Neural cell (in vitro differentiated cells): ENCODE data around the gene TYROBP. TPM values are rescaled to one million over a fixed set of nuclear protein-coding genes. Genes with fewer than 3 reads are reported as not detected.
"Not testable (repeated sequence)": the region's sequence is repeated elsewhere in the genome, so short reads cannot be mapped to it uniquely, and the experiment has no call there.

Experiments used
- H2AFZ ChIP-seq: fragments of 200-600, 300-800 bp; sonication (generic), shearing (Covaris generic); 2 replicates; pipeline ENCODE4 v1.6.0; 2014; ENCODE audit warnings: low read depth, mild to moderate bottlenecking, antibody characterized with exemption, low read length, moderate library complexity
- H3F3A ChIP-seq: fragments of 200-600 bp; shearing (Covaris generic); 2 replicates; pipeline ENCODE4 v1.6.1; 2016; ENCODE audit warnings: mild to moderate bottlenecking, moderate library complexity, mixed read lengths, antibody characterized with exemption, low read length; ENCODE audit not compliant: insufficient read depth, poor library complexity, severe bottlenecking
- H3K27ac ChIP-seq: fragments of 200-600, 300-800 bp; sonication (generic), shearing (Covaris generic); 2 replicates; pipeline ENCODE4 v1.5.1; 2014; ENCODE audit warnings: mild to moderate bottlenecking, low read length, moderate library complexity
- H3K27me3 ChIP-seq: fragments of 300-800, 200-600 bp; sonication (generic), shearing (Covaris generic); 2 replicates; pipeline ENCODE4 v1.6.0; 2014; ENCODE audit warnings: mild to moderate bottlenecking, low read depth, low read length, moderate library complexity; ENCODE audit not compliant: insufficient read depth
- H3K36me3 ChIP-seq: fragments of 300-800, 200-600 bp; sonication (generic), shearing (Covaris generic); 2 replicates; pipeline ENCODE4 v1.5.1; 2014; ENCODE audit warnings: mild to moderate bottlenecking, antibody characterized with exemption, low read length, moderate library complexity; ENCODE audit not compliant: insufficient read depth
- H3K4me2 ChIP-seq: fragments of 300-800, 200-600 bp; sonication (generic), shearing (Covaris generic); 2 replicates; pipeline ENCODE4 v1.6.0; 2014; ENCODE audit warnings: mild to moderate bottlenecking, low read length
- H3K4me3 ChIP-seq: fragments of 300-800, 200-600 bp; sonication (generic), shearing (Covaris generic); 2 replicates; pipeline ENCODE4 v1.5.1; 2014; ENCODE audit warnings: mild to moderate bottlenecking, low read length, moderate library complexity
- H3K79me2 ChIP-seq: fragments of 200-600 bp; shearing (Covaris generic); replicated peaks from 2 replicates; pipeline ENCODE4 v1.6.0; 2014; ENCODE audit warnings: mild to moderate bottlenecking, low read length, moderate library complexity; ENCODE audit not compliant: insufficient read depth
- H3K9ac ChIP-seq: fragments of 300-800, 200-600 bp; sonication (generic), shearing (Covaris generic); 2 replicates; pipeline ENCODE4 v1.6.1; 2016; ENCODE audit warnings: mild to moderate bottlenecking, low read length, mixed read lengths
- H3K9me2 ChIP-seq: fragments of 200-600 bp; shearing (Covaris generic); 2 replicates; pipeline ENCODE4 v1.6.1; 2016; ENCODE audit warnings: mild to moderate bottlenecking, low read length, mixed read lengths; ENCODE audit not compliant: insufficient read depth
- H3K9me3 ChIP-seq: fragments of 200-600, 300-800 bp; sonication (generic), shearing (Covaris generic); 2 replicates; pipeline ENCODE4 v1.6.1; 2016; ENCODE audit warnings: mild to moderate bottlenecking, mixed run types, low read length, moderate library complexity, mixed read lengths
- H4K20me1 ChIP-seq: fragments of 200-600 bp; shearing (Covaris generic); 2 replicates; pipeline ENCODE4 v1.6.1; 2016; ENCODE audit warnings: mild to moderate bottlenecking, mixed run types; ENCODE audit not compliant: insufficient read depth
- EP300 ChIP-seq: fragments of 450-650 bp; conservative IDR thresholded peaks from 2 replicates; pipeline ENCODE4 v1.6.1; 2014; ENCODE audit warnings: antibody characterized with exemption, mild to moderate bottlenecking, moderate library complexity; ENCODE audit not compliant: poor library complexity, severe bottlenecking
- EZH2 ChIP-seq: fragments of 200-600, 300-800 bp; shearing (Covaris generic), sonication (generic); IDR thresholded peaks from 2 replicates; pipeline ENCODE4 v1.6.1; 2014; ENCODE audit warnings: antibody characterized with exemption, low read length, borderline replicate concordance, mild to moderate bottlenecking; ENCODE audit not compliant: insufficient read depth, poor library complexity, severe bottlenecking
- MXI1 ChIP-seq: fragments of 450-650 bp; conservative IDR thresholded peaks from 2 replicates; pipeline ENCODE4 v1.6.1; 2014; ENCODE audit warnings: antibody characterized with exemption, mild to moderate bottlenecking; ENCODE audit not compliant: poor library complexity, severe bottlenecking
- RAD21 ChIP-seq: fragments of 450-650 bp; conservative IDR thresholded peaks from 2 replicates; pipeline ENCODE4 v1.6.1; 2014; ENCODE audit warnings: antibody characterized with exemption, mild to moderate bottlenecking, moderate library complexity
- SMC3 ChIP-seq: fragments of 450-650 bp; conservative IDR thresholded peaks from 2 replicates; pipeline ENCODE4 v1.6.1; 2014; ENCODE audit warnings: antibody characterized with exemption, mild to moderate bottlenecking, moderate library complexity; ENCODE audit not compliant: poor library complexity
- TAF1 ChIP-seq: IDR thresholded peaks from 2 replicates; pipeline ENCODE4 v1.6.1; 2012; ENCODE audit warnings: low read depth
- polyA plus RNA-seq: library from polyadenylated mRNA; depleted of rRNA; stranded (reverse); fragments of >200 nt; gene quantifications from 2 replicates; pipeline ENCODE4 v1.2.3, GENCODE V29; 2014
- TF ChIP-seq, protein P1 (sequence below): fragments of 450-650 bp; IDR thresholded peaks from 2 replicates; pipeline ENCODE4 v1.5.1; 2014; ENCODE audit warnings: antibody characterized with exemption, mild to moderate bottlenecking, moderate library complexity; ENCODE audit not compliant: poor library complexity, severe bottlenecking
- TF ChIP-seq, protein P2 (sequence below): IDR thresholded peaks from 2 replicates; pipeline ENCODE4 v1.6.1; 2012; ENCODE audit warnings: borderline replicate concordance

The TYROBP gene
- polyA plus RNA-seq, 1 donor from 2014 or later = not detected

DNA sequence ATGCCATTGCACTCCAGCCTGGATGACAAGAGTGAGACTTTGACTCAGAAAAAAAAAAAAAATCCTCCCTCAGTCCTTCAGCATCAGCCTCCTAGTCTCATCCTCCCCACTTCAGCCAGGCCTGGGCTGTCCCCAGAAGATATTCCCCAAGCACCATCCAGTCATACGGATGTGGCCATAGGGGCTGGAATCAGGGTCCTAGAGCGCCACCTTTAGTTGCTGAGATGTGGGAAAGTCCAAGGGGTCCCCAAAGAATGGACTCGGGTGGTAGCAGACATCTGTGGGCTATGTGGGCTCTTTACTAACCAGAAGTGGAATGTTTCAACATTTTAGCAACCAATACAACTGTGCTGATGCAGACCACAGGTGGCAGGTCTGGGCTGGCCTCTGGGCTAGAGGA, 3.1 kb upstream of the TYROBP start:
- H4K20me1 ChIP-seq = no peaks in the 10 kb centered on the region
- no peaks in the 10 kb centered on the region for H3K79me2 ChIP-seq

GRCh38 chr19:35910355-35910754, 2.3 kb upstream of the TYROBP start:
- not testable (repeated sequence) for H2AFZ ChIP-seq, H3K4me3 ChIP-seq, H3K9ac ChIP-seq, H3K27me3 ChIP-seq, H3K9me3 ChIP-seq, H3K79me2 ChIP-seq, H3F3A ChIP-seq, H3K4me2 ChIP-seq, H3K27ac ChIP-seq, H3K9me2 ChIP-seq, H4K20me1 ChIP-seq, H3K36me3 ChIP-seq

More for the DNA sequence above, 3.1 kb upstream of the TYROBP start:
- Histone ChIP-seq H3K27me3 (no peaks in the 10 kb centered on the region), H3F3A (no peaks in the 10 kb centered on the region), H3K9ac (no peak overlapping the region), H3K36me3 (no peaks in the 10 kb centered on the region), H2AFZ (no peak overlapping the region), H3K4me3 (no peak overlapping the region), H3K9me3 (no peaks in the 10 kb centered on the region), H3K9me2 (no peaks in the 10 kb centered on the region), H3K4me2 (no peak overlapping the region), H3K27ac (no peak overlapping the region)
- no peak for TF ChIP-seq EZH2
- TF ChIP-seq EP300 = no peak
- no peak for TF ChIP-seq MXI1
- no peak for TF ChIP-seq TAF1

DNA sequence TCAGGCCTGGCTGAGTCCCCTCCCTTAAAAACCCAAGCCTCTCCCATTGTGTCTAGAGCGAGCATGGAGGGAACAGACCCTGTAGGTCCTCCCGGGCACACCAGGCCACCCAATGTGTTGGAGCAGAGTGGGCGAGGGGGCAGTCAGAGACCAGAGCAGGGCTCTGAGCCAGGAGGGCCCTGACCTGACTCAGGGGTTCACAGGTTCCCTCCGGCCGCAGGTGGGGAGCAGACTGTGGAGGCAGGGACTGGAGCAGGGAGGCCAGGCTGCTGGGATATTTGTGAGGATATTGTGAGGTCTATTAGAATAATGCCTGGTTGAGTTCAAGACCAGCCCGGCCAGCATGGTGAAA, 1.6 kb upstream of the TYROBP start:
- H3K27me3 ChIP-seq = no peaks in the 10 kb centered on the region
- no peaks in the 10 kb centered on the region for H3F3A ChIP-seq
- no peak for TF ChIP-seq EZH2
- no peak for TF ChIP-seq TAF1
- TF ChIP-seq EP300 = no peak
- TF ChIP-seq, protein P1, sequence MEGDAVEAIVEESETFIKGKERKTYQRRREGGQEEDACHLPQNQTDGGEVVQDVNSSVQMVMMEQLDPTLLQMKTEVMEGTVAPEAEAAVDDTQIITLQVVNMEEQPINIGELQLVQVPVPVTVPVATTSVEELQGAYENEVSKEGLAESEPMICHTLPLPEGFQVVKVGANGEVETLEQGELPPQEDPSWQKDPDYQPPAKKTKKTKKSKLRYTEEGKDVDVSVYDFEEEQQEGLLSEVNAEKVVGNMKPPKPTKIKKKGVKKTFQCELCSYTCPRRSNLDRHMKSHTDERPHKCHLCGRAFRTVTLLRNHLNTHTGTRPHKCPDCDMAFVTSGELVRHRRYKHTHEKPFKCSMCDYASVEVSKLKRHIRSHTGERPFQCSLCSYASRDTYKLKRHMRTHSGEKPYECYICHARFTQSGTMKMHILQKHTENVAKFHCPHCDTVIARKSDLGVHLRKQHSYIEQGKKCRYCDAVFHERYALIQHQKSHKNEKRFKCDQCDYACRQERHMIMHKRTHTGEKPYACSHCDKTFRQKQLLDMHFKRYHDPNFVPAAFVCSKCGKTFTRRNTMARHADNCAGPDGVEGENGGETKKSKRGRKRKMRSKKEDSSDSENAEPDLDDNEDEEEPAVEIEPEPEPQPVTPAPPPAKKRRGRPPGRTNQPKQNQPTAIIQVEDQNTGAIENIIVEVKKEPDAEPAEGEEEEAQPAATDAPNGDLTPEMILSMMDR = no peak
- no peaks in the 10 kb centered on the region for H4K20me1 ChIP-seq
- no peak overlapping the region for H2AFZ ChIP-seq
- no peaks in the 10 kb centered on the region for H3K9me3 ChIP-seq
- no peak overlapping the region for H3K9ac ChIP-seq
- no peak overlapping the region for H3K27ac ChIP-seq
- H3K79me2 ChIP-seq = no peaks in the 10 kb centered on the region
- H3K4me3 ChIP-seq = no peak overlapping the region
- H3K36me3 ChIP-seq = no peaks in the 10 kb centered on the region
- no peaks in the 10 kb centered on the region for H3K9me2 ChIP-seq
- no peak overlapping the region for H3K4me2 ChIP-seq

GRCh38 chr19:35908973-35909683, 1.0 kb upstream of the TYROBP start:
- Histone ChIP-seq H3K27ac (no peak overlapping the region), H3K9me2 (no peaks in the 10 kb centered on the region), H3K9ac (no peak overlapping the region), H3K9me3 (no peaks in the 10 kb centered on the region), H3F3A (no peaks in the 10 kb centered on the region), H4K20me1 (no peaks in the 10 kb centered on the region), H3K4me2 (no peak overlapping the region), H2AFZ (no peak overlapping the region), H3K79me2 (no peaks in the 10 kb centered on the region), H3K4me3 (no peak overlapping the region), H3K27me3 (no peaks in the 10 kb centered on the region), H3K36me3 (no peaks in the 10 kb centered on the region)
- TF ChIP-seq, protein P1 = no peak
- TF ChIP-seq, protein P2, sequence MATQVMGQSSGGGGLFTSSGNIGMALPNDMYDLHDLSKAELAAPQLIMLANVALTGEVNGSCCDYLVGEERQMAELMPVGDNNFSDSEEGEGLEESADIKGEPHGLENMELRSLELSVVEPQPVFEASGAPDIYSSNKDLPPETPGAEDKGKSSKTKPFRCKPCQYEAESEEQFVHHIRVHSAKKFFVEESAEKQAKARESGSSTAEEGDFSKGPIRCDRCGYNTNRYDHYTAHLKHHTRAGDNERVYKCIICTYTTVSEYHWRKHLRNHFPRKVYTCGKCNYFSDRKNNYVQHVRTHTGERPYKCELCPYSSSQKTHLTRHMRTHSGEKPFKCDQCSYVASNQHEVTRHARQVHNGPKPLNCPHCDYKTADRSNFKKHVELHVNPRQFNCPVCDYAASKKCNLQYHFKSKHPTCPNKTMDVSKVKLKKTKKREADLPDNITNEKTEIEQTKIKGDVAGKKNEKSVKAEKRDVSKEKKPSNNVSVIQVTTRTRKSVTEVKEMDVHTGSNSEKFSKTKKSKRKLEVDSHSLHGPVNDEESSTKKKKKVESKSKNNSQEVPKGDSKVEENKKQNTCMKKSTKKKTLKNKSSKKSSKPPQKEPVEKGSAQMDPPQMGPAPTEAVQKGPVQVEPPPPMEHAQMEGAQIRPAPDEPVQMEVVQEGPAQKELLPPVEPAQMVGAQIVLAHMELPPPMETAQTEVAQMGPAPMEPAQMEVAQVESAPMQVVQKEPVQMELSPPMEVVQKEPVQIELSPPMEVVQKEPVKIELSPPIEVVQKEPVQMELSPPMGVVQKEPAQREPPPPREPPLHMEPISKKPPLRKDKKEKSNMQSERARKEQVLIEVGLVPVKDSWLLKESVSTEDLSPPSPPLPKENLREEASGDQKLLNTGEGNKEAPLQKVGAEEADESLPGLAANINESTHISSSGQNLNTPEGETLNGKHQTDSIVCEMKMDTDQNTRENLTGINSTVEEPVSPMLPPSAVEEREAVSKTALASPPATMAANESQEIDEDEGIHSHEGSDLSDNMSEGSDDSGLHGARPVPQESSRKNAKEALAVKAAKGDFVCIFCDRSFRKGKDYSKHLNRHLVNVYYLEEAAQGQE = no peak
- TF ChIP-seq MXI1 (no peak), RAD21 (no peak), EP300 (no peak), SMC3 (no peak)
